Hindlimb muscle (tissue), 1 donor: Measurements from ENCODE around the gene SPACA1. TPM values are rescaled to one million over a fixed set of nuclear protein-coding genes. Genes with fewer than 3 reads are reported as not detected.

Source experiments
- DNase-seq: peaks from one replicate; pipeline ENCODE4 v3.0.0-alpha.2; 2013
- polyA plus RNA-seq: library from polyadenylated mRNA; unstranded; fragments of 120-200 nt; gene quantifications from one replicate; pipeline ENCODE4 v1.2.1, GENCODE V29; 2013; ENCODE audit not compliant: insufficient read length

Gene SPACA1
- polyA plus RNA-seq, 1 donor: not detected

DNA sequence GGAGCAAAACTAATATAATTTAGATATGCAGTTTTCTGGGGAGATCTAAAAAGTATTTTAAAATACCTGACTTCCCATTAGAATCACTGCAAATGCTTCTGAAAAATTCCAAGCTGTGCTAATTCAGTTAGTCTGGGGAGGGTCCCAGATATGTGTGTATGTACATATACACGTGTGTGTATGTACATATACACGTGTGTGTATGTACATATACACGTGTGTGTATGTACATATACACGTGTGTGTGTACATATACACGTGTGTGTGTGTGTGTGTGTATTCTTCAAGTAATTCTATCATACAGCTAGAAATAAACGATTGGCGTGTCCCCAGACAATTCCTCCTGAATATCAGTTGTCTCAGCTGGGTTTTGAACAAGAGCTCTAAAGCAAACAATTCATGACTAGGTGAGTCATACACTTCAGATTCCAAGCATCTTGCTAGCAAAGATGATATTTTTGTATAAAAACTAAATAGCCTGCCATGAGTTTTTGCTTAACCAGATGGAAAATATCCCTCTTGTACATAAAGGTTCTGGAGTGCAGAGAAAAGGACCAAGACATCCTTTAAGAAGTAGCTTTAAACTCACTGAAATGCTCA lies 58.2 kb downstream of the SPACA1 start:
- DNase-seq: no peak

DNA sequence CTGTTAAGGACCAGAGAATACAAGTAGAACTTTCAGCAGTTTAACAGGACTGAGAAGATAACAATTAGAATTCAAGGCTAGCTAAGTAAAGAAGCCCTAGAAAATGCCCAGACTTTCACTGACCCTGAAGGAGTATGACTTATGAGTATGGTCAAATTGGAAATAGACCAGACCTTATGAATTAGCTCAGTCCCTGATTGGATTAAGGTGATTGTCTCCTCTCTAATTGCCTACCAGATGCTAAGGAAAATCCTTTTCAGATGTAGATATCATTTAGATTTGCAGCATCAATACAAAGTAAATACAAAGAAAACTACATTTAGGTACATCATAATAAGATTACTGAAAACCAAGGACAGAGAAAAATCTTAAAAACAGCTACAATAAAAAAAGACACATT lies 59.6 kb downstream of the SPACA1 start:
- no peak for DNase-seq

DNA sequence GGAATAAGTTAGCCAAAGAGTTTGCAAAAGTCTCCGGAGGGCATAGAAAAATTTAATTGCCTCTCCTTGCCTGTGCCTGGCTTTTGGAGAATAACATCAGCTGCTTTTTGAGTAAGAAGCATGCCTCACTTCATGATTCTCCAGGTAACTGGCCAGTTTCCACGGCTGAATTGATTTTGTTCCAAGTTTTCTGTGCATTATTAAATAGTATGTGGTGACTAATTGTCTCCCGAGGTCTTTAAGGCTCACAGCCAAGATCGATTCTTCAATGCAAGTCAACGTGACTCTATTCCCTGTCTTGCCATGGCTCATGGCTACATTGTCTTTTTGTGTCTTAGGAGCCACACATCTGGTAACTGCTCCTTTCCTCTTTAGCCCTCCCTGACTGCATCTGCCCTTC lies 64.3 kb downstream of the SPACA1 start:
- DNase-seq: no peak

DNA sequence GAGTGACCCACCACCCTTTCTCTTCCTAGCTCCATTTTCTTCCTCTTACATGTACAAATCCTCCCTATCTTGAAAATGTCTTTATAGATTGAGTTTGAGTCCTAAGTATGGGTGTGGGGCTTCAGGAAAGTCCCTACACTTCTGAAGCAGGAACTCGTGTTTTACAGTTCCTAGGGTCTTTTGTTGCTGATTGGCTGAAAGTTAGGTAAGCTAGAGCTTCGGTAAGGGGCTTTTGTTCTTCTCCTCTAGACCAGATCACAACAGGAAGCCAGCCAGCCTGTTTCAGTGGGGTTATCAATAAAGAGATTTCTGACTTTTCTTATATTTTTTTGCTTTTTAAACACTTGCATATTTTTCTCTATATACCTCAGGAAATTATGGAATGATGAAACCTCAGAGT lies 67.2 kb downstream of the SPACA1 start:
- no peak for DNase-seq

DNA sequence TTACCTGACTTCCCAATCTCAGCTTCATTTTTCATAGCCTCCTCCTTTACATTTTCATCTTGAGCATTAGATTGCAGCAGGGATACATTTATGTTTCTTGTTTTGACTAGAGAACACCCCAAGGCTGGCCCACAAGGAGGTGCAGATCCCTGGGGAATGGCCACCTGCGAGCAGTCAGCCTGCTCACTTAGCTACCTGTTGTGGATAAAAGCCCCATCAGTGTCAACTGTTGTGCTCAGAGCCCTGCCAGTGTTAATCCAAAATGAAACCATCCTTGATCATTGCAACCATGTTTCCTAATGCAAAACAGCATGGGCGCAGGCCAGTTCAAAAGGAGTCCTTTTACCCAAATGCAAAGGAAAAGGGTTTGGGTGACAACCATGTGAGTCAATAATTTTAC lies 67.7 kb downstream of the SPACA1 start:
- no peak for DNase-seq

DNA sequence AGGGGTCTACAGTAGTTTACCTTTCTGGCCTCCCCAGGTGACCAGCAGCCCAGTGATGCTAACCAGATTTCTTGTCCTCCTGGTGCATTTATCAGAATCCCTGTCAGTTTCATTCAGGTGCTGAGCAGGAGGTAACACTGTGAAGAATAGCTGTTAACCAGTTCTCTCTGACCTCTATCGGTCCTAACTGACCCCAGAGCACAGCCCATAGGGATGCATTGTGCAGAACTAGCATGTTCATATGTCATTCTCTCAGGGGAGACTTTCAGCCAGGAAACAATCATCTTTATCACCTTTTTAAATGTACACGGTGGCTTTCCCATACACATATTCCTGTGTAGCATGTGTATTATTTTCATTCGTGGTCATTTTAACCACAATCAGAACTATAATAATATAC lies 68.6 kb downstream of the SPACA1 start:
- DNase-seq: no peak

Other genes starting within 250 kb of the SPACA1 start
- gene CNR1, start 118.5 kb downstream of the SPACA1 start, polyA plus RNA-seq: 0.41 TPM